AG04449 (cell line): ENCODE results near the gene CABLES2.
A peak's percentile ranks its signal among the peaks of the same experiment; 100 is the strongest.

Experiments used
- CTCF ChIA-PET: fragments of 350-600 bp; formaldehyde crosslinking; extraction: SDS; loops from one replicate; lab custom pipeline; 2021; ENCODE audit warnings: antibody characterized with exemption; lab: Yijun Ruan, JAX
- POLR2A ChIA-PET: fragments of 400-600, 350-600 bp; formaldehyde crosslinking; extraction: SDS; loops from one replicate; lab custom pipeline; 2020; ENCODE audit warnings: antibody characterized with exemption, inconsistent platforms; lab: Yijun Ruan, JAX
- DNase-seq: peaks from one replicate; pipeline ENCODE4 v3.0.0-alpha.2; 2010; ENCODE audit warnings: low read depth, low spot score
- H3K4me3 ChIP-seq: 2 replicates; pipeline ENCODE4 v1.5.1; 2011; ENCODE audit warnings: low read depth, mild to moderate bottlenecking, control low read depth, low read length
- TF ChIP-seq, protein P1 (sequence below): IDR thresholded peaks from one replicate; pipeline ENCODE4 v1.5.1; 2011; ENCODE audit warnings: mild to moderate bottlenecking, moderate library complexity, low read length, control low read depth, inconsistent platforms; ENCODE audit not compliant: insufficient read depth; ENCODE audit errors: missing control alignments

CABLES2 gene

DNA sequence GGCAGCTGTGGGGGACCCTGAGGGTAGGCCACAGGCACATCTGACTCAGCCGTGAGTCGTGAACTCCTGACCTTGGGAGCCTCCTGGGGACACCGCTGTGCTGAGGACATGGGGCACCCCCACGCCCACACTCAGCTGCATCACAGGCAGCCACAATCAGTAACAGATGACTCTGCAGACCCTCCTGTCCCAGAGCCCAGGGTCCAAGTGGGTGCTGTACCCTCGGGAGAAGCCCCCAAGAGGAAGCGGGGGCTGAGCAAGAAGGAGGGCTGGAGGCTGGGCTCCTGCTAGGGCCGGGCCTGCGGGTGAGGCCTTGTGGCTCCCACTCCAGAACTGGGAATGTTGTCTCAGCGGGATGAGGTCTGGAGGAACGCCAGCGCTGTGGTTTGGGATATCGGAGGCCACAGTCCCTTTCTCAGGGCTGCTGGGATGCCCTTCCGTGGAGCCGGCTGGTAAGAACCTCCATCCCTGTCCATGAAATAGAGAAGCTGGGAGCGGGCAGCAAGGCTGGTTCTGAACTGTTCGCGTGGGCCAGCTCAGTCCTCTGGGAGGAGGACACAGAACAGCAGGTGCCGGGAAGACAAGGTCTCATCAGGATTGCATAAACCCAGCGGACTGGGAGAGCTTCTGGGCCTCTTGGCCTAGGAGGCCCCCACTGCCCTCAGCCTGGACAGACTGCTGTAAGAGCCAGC lies 36.8 kb downstream of the CABLES2 start:
- POLR2A ChIA-PET = no interaction called here
- no peak for DNase-seq
- CTCF ChIA-PET = interaction anchor here (0.5 to 4.9 kb wide), 6 partner anchors 12 to 841 kb away, joined by 3 to 27 read pairs (median 8); partner anchors contain the start of genes ADRM1 and RPS21
- no peak overlapping the region for H3K4me3 ChIP-seq
- TF ChIP-seq, protein P1, sequence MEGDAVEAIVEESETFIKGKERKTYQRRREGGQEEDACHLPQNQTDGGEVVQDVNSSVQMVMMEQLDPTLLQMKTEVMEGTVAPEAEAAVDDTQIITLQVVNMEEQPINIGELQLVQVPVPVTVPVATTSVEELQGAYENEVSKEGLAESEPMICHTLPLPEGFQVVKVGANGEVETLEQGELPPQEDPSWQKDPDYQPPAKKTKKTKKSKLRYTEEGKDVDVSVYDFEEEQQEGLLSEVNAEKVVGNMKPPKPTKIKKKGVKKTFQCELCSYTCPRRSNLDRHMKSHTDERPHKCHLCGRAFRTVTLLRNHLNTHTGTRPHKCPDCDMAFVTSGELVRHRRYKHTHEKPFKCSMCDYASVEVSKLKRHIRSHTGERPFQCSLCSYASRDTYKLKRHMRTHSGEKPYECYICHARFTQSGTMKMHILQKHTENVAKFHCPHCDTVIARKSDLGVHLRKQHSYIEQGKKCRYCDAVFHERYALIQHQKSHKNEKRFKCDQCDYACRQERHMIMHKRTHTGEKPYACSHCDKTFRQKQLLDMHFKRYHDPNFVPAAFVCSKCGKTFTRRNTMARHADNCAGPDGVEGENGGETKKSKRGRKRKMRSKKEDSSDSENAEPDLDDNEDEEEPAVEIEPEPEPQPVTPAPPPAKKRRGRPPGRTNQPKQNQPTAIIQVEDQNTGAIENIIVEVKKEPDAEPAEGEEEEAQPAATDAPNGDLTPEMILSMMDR = no peak

DNA sequence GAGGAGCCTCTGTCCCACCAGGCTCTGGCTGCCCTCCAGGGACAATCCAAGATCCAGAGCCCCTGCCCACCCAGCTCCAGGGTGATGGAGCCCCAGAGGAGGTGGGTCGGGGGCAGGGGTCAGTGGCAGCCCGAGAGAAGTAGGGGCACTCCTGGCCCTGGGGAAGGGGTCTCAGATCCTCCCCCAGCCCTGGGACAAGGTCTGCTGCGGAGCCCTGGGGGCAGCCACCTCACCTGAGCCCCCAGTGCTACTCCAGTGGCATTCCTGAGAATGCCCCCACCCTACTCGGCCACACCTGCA lies 37.3 kb downstream of the CABLES2 start:
- TF ChIP-seq, protein P1 = no peak
- ChIA-PET CTCF (interaction anchor here (0.5 to 4.9 kb wide), 8 partner anchors 9 to 842 kb away, joined by 3 to 27 read pairs (median 5); partner anchors contain the start of genes ADRM1 and RPS21), POLR2A (no interaction called here)
- DNase-seq = no peak
- no peak overlapping the region for H3K4me3 ChIP-seq

DNA sequence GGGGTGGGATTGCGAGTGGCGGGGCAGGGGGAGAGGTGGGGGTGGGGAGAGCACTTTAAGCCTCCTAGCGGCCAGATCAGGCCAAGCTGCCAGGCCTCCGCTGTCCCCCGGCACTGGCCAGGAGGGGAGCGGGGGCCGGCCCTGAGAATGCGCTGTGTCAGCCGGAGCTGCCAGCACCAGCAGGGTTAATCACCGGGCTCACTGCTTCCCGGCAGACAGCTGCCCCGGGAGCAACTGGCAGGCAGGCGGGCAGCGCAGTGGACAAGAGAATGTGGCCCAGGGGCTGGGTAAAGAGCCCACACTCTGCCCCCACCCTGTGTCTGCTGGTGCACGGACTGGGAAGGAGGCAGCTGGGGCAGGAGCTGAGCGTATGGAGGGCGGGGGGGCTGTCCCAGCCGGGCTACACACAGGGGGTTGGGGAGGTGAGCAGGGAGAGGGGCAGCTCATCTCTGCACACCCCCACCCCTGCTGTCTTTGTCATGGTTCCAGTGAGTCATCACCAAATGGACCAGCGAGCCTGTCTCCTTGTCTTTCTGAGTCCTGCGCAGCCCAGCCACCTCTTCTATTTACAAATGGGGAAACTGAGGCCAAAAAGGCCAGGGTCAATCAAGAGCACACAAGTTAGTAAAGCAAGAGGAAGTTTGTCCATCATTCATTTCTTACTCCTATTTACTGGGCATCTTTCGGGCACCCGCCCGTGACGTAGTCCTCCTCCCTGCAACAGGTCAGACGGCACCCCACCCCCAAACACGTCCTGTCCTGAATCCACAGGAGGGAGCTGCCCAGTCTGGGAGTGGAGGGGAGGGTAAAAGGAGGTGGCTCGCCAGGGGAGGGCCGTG lies 37.9 kb downstream of the CABLES2 start:
- POLR2A ChIA-PET = no interaction called here
- no peak for DNase-seq
- CTCF ChIA-PET = interaction anchor here (0.9 to 4.9 kb wide), 13 partner anchors 10 to 359 kb away, joined by 3 to 27 read pairs (median 4); partner anchors contain the start of genes ADRM1 and RPS21
- H3K4me3 ChIP-seq = no peak overlapping the region; the same call in 1 of the 2 replicates
- TF ChIP-seq, protein P1 = peak; percentile 53

DNA sequence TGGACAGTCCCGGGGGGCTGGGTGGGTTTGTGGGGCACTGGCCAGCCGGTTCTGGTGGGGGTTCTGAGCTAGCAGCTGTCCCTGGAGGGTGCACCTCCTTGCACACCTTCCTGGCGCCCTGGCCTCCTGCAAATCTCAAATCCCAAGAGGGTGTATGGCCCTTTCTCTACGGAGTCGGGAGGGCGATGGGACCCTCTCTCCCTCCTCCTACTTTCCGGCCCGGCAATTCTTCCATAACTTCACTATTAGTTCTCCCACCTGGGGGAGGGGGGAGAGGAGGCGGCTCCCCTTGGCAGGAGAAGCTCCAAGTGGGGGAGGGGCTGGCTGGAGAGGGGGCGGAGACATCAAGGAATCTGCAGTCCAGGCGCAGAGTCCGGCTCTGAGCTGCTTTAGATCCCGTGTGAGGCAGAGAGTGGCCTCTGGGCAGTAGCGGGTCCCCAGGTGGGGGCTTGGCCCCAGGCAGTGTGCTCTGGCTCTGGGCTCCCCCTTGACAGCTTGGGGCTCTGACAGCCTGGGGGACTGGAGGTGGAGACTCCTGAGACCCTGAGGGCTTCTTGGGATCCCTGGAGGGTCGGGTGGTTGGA lies 38.6 kb downstream of the CABLES2 start:
- POLR2A ChIA-PET = no interaction called here
- H3K4me3 ChIP-seq = peak overlapping the region; percentile 36
- CTCF ChIA-PET = interaction anchor here (0.9 to 4.9 kb wide), 15 partner anchors 8 to 358 kb away, joined by 3 to 27 read pairs (median 4); partner anchors contain the start of genes ADRM1 and RPS21
- TF ChIP-seq, protein P1 = no peak
- no peak for DNase-seq

DNA sequence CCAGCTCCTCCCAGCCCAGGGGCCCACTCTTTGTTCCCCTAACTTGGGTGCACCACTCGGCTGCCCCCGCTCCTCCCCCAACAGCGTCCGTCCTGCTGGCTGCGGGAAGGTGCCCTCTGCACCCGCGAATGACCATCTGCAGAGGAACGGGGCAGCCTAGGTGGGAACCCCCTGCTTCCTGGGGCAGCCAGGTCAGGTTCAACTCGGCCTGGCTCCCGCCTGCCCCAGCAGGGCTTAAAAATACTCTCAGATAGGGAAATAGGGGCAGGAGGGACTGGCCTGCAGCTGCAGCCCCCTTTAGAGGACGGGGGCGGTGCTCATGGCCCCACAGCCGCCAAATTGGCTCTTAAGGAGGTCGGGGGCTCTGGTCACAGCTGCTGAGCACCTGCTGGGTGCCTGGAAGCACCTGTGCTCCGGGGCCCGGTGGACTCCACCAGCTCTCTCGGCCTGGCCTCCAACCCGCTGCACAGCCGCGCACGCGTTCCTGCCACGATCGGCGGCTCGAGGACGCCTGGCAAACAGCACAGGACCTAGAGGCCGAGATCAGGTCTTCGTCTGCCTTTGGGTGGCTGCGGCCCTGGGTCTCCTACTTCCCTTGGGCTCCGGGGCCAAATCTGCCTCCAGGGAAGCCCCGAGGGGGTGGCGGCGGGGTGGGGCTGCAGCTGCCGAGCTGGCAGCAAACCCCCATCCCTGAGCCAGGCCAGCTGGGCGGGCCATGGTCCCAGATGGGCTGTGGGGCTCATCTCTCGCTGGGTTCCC lies 39.3 kb downstream of the CABLES2 start:
- ChIA-PET POLR2A (interaction anchor here (0.7 kb wide), 1 partner anchor 19 kb away, joined by 4 read pairs; the partner anchor contains the start of gene RPS21), CTCF (interaction anchor here (1.0 to 4.9 kb wide), 11 partner anchors 9 to 357 kb away, joined by 3 to 27 read pairs (median 4); partner anchors contain the start of gene RPS21)
- DNase-seq = no peak
- peak overlapping the region; percentile 25 for H3K4me3 ChIP-seq
- TF ChIP-seq, protein P1 = no peak
